SK-N-DZ (cell line): ENCODE data around the gene FKBP4.

ENCODE experiments used
- DNase-seq: peaks from one replicate; pipeline ENCODE4 v3.0.0-alpha.2; 2015; ENCODE audit warnings: low spot score

The FKBP4 gene

GRCh38 chr12:2812290-2813213, 17.8 kb downstream of the FKBP4 start, which contains the start of gene ITFG2:
Gene ITFG2, plus strand, starts transcription at chr12:2812668. Its CDS starts 93 bp downstream, at chr12:2812761.
- DNase-seq: peak; percentile 100

GRCh38 chr12:2813214-2814185, 18.7 kb downstream of the FKBP4 start:
- peak; percentile 87 for DNase-seq

- no peak for DNase-seq
Measured at GRCh38 chr12:2819810-2820209, 25.0 kb downstream of the FKBP4 start.

- DNase-seq: no peak
Measured at GRCh38 chr12:2820432-2820831, 25.7 kb downstream of the FKBP4 start.

GRCh38 chr12:2823483-2823882, 28.7 kb downstream of the FKBP4 start:
- DNase-seq: no peak

GRCh38 chr12:2824541-2824940, 29.8 kb downstream of the FKBP4 start:
- DNase-seq: no peak

- DNase-seq: no peak
Measured at GRCh38 chr12:2825132-2825531, 30.4 kb downstream of the FKBP4 start.

- DNase-seq: no peak
Measured at GRCh38 chr12:2826036-2826435, 31.3 kb downstream of the FKBP4 start.

- DNase-seq: no peak
Measured at GRCh38 chr12:2826721-2827515, 32.1 kb downstream of the FKBP4 start.

- no peak for DNase-seq
Measured at GRCh38 chr12:2829275-2829674, 34.5 kb downstream of the FKBP4 start.

GRCh38 chr12:2832550-2833127, 37.9 kb downstream of the FKBP4 start:
- no peak for DNase-seq

GRCh38 chr12:2833327-2833726, 38.6 kb downstream of the FKBP4 start:
- DNase-seq: no peak

GRCh38 chr12:2833810-2834209, 39.0 kb downstream of the FKBP4 start:
- DNase-seq: no peak

- DNase-seq: no peak
Measured at GRCh38 chr12:2834581-2835491, 40.1 kb downstream of the FKBP4 start, which contains the start of gene NRIP2. Gene NRIP2, minus strand, starts transcription at chr12:2835035. Its CDS starts 52 bp downstream, at chr12:2834983.

- DNase-seq: no peak
Measured at GRCh38 chr12:2835691-2836403, 41.1 kb downstream of the FKBP4 start.

- DNase-seq: no peak
Measured at GRCh38 chr12:2836574-2836973, 41.8 kb downstream of the FKBP4 start.

- no peak for DNase-seq
Measured at GRCh38 chr12:2841056-2841650, 46.4 kb downstream of the FKBP4 start.

GRCh38 chr12:2842948-2843347, 48.2 kb downstream of the FKBP4 start:
- DNase-seq: no peak

GRCh38 chr12:2844786-2845185, 50.0 kb downstream of the FKBP4 start:
- DNase-seq: no peak
